PC-9 (cell line): Measurements from ENCODE around the gene KIR3DL3.
"Not testable (repeated sequence)": the region's sequence is repeated elsewhere in the genome, so short reads cannot be mapped to it uniquely, and the experiment has no call there.

Source experiments
- EZH2 ChIP-seq: fragments of 200-600 bp; sonication (generic); IDR thresholded peaks from 2 replicates; pipeline ENCODE4 v1.8.0; 2017; ENCODE audit warnings: antibody characterized with exemption, low read depth
- TF ChIP-seq, protein P1 (sequence below): fragments of 200-600 bp; sonication (generic); conservative IDR thresholded peaks from 2 replicates; pipeline ENCODE4 v1.6.1; 2017; ENCODE audit warnings: mixed run types, antibody characterized with exemption, mild to moderate bottlenecking, moderate library complexity

DNA sequence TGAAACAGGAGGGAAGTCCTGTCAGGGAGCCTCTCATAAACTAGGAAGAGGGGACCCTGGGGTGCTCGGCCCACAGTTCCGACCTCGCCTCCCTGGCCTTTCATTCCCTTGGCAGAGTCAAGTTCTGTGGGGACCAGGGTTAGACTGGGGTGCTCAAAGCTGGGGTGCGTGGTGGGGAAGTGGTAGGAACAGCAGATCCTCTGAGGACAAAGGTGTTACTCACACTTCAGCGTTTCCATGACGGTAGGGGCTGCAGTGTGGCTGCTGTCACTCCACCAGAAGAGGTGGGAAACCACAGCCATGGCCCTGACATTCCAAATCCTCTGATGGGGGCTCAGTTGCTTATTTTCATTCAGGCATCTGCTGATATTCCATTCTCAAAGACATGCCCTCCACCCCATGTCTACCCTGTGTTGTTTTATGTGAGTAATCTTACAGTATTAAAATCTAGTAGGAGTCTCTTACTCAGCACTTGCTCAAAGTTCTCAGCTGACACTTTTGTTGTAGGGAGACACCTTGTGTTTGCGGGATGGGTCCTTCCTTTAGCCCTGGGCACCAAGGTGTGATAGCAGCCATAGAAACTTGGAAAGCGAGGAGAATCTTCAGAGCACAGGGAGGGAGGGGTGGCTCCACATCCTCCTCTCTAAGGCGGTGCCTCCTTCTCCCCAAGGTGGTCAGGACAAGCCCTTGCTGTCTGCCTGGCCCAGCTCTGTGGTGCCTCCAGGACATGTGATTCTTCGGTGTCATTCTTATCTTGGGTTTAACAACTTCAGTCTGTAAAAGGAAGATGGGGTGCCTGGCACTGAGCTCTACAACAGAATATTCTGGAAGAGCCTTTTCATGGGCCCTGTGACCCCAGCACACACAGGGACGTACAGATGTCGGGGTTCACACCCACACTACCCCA is 32.2 kb downstream of the KIR3DL3 start:
- TF ChIP-seq, protein P1, sequence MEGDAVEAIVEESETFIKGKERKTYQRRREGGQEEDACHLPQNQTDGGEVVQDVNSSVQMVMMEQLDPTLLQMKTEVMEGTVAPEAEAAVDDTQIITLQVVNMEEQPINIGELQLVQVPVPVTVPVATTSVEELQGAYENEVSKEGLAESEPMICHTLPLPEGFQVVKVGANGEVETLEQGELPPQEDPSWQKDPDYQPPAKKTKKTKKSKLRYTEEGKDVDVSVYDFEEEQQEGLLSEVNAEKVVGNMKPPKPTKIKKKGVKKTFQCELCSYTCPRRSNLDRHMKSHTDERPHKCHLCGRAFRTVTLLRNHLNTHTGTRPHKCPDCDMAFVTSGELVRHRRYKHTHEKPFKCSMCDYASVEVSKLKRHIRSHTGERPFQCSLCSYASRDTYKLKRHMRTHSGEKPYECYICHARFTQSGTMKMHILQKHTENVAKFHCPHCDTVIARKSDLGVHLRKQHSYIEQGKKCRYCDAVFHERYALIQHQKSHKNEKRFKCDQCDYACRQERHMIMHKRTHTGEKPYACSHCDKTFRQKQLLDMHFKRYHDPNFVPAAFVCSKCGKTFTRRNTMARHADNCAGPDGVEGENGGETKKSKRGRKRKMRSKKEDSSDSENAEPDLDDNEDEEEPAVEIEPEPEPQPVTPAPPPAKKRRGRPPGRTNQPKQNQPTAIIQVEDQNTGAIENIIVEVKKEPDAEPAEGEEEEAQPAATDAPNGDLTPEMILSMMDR, result not testable (repeated sequence)
- not testable (repeated sequence) for TF ChIP-seq EZH2
